GM19463 (cell line): Measurements from ENCODE around the gene TBC1D10A.

Experiments
- ATAC-seq: cut with Tn5 transposase; IDR thresholded peaks from one replicate; pipeline ENCODE4 v1.9.1; 2021; ENCODE audit warnings: mild to moderate bottlenecking, moderate library complexity; ENCODE audit not compliant: unreplicated experiment

Gene TBC1D10A

GRCh38 chr22:30287648-30288418, 38.9 kb downstream of the TBC1D10A start:
- no peak for ATAC-seq

- no peak for ATAC-seq
Measured at GRCh38 chr22:30286813-30287647, 39.7 kb downstream of the TBC1D10A start.

- no peak for ATAC-seq
Measured at GRCh38 chr22:30286331-30286730, 40.4 kb downstream of the TBC1D10A start.

DNA sequence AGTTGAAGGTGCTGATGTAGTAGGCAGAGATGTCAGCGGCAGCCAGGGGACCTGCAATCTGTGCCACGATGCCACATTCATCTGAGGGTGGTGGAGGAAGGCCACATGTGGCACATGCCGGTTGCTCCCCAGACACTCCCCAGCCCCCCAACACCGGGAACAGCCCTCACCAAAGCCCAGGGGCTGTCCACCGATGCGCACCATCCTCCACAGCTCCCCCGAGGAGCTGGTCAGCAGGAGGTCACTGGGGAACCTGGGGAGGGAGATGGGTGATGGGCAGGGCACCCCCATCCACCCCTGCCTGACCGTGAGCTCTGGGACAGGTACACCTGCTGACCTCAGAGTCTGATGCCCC, 40.9 kb downstream of the TBC1D10A start:
- ATAC-seq, result no peak

DNA sequence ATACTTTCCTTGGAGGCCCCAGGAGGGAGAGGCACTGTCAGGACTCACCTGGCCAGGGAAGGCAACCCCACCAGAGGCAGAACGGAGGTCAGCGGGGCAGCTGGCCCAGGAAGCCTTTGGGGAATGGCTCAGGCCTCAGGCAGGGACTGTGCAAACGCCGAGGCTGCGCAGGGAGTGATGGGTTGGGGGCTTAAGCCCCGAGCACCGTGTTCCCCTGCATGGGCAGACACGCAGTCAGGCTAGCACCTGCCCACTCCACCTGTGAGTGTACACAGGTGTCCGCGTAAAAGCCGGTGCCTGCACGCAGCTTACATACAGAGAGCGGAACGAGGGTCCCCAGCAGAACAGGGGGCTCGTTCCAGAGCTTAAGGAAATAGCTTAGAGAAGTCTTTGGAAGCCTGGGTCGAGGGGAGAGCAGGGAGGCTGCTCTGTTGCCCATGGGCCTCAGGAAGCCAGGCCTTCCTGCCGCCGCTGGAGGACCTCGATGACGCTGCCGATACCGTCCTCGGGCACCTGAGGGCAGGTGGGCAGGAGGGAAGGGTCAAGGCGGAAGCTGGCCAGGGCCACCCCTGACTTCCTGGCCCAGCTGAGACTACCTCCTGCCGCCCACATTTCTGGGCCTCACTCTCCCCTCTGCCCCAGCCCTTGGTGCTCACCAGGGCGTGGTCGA, 41.4 kb downstream of the TBC1D10A start:
- ATAC-seq, result no peak

DNA sequence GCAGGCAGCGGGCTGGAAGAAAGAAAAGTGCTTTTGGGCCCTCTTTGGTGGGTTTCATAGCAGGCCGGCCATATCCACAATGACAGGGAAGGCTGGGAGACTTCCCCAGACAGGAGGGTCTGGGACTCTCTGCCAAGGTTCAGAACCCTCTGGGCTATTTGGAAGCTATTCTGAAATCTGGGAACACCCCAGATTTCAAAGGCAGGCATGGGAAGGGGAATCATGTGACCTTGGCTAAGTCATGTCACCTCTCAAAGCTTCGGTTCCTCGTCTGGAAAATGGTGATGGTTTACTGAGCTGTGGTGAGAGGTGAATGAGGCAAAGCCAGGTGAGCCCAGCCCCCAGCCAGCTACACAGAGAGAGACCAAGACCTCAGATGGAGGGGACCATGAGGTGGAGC, 42.1 kb downstream of the TBC1D10A start:
- no peak for ATAC-seq

DNA sequence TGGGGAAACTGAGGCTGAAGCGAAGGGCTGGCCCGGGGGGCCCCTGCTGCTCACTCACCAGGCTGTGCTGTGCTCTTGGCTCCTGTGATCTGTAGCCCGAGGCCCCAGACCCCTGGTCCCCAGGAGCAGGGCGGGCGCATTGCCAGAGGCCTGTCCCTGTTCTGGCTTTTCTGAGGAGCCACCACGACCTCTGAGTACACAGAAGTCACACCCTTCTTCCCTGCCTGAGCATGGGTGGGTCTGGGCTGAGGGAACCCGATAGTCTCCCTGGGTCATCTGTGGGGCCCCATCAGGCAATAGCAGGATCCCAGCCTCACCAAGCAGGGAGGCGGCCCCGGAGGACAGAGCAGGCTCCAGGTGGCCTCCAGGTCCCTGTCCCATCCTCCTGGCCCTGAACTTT, 42.6 kb downstream of the TBC1D10A start:
- no peak for ATAC-seq

- ATAC-seq, result no peak
Measured at GRCh38 chr22:30283342-30283741, 43.4 kb downstream of the TBC1D10A start.

GRCh38 chr22:30282616-30283046, 44.1 kb downstream of the TBC1D10A start:
- ATAC-seq, result no peak

GRCh38 chr22:30280505-30280904, 46.2 kb downstream of the TBC1D10A start:
- no peak for ATAC-seq

DNA sequence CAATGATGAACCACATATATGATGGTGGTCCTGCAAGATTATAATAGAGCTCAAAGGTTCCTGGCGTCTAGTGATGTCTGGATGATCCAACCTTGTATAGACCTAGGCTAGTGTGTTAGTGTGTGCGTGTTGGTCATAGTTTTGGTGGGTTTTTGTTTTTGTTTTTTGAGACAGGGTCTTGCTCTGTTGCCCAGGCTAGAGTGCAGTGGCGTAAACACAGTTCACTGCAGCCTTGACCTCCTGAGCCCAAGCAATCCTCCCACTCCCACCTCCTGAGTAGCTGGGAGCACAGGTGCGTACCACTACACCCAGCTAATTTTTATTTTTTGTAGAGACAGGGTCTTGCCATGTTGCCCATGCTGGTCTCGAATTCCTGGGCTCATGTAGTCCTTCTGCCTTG, 46.8 kb downstream of the TBC1D10A start:
- ATAC-seq, result no peak

DNA sequence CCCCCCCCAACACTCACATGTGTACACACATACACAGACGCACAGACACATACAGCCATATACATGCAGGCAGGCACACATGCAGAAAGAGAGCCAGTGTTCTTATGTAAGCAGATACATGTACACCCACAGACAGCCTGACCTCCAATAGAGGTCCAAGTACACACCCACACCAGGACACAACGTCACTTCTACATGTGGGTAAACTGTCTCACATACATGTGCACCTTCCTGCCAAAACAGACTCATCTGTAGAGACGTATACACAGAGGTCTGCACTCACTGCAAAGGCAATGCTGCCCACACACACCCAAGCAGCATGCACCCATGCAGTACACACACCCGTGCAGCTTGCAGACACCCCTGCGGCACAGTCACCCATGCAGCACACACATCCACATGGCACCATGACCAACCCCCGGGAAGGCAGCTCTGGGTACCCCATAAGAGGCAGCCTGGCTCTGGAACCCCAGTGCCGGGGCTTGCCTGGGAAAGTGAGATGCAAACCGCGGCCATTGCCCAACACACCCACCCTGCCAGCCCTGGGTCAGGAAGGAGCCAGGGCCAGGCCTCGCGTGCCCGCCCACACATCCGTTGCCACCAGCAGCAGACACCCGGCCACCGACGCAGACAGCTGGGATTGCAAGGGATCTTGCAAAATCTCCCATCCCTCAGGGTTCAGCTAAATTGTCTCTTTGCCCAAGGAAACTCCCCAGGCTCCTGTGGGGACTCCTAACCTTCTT, 47.5 kb downstream of the TBC1D10A start:
- ATAC-seq, result no peak

GRCh38 chr22:30277547-30278344, 49.0 kb downstream of the TBC1D10A start:
- ATAC-seq, result no peak

GRCh38 chr22:30276039-30276438, 50.7 kb downstream of the TBC1D10A start:
- ATAC-seq, result no peak

DNA sequence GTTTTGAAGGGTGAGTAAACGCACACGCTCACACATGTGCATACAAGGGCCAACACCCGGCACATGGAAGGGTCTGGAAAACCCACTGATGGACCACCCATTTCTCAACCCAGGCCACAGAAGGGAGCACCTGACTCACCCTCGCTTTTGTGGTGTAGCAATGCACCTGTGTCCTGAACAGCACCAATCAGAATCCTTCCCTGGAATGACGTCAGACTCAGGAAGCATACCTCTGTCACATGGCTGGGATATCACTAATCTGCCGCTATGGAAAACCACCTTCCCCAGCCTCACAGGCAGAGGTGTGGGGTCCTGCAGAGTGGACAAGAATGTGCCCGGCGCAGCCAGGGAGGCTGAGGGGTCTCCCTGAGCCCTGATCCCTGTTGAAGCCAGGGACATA, 51.1 kb downstream of the TBC1D10A start:
- ATAC-seq, result no peak

DNA sequence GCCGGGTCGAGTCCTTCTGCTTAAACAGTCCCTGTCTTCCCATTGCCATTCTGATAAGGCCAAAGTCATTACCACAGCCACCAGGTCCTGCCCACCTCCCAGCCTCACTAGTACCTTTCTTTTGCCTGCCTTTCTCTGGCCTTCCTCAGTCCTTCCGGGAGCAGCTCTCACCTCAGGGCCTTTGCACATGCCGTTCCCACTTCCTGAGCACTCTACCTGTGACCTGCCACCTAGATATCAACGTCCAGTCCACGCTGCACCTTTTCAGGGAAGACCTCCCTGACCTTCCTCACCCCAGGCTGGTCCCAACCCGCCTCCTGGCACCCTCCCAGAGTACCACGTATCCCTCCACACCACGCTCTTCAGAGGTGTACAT, 52.3 kb downstream of the TBC1D10A start:
- no peak for ATAC-seq

GRCh38 chr22:30273711-30274436, 52.9 kb downstream of the TBC1D10A start:
- ATAC-seq, result no peak

DNA sequence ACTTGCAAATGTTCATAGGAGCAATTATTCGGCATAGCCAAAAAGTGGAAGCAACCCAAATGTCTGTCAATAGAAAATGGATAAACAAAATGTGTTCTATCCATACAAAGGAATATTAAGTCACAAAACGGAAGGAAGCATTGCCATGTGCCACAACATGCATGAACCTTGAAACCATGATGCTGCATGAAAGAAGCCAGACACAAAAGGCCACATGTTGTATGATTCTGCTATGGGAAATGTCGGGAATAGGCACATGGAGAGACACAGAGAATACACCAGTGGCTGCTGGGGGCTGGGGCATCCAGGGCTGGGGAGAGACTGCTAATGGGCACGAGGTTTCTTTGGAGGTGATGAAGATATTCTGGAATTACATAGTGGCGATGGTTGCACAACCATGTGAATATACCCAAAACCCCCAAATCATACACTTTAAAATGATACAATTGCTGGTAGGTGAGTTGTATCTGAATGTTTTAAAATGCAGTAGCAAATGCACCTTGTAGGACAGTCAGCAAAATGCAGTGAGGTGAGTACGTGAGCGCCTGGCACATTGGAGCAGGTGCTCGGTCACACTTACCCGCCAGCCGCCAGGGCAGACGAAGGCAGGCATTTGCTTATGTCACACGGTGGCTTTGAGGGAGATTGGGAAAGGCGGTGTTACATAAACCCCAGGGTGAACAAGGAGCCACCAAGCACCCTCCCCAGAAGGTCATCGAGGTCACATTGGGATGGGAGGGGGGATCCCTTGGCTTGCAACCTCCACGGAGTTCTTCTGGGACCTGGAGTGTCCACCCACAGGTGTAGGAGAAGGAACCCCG, 53.8 kb downstream of the TBC1D10A start:
- no peak for ATAC-seq

GRCh38 chr22:30270832-30271231, 55.9 kb downstream of the TBC1D10A start:
- no peak for ATAC-seq
